ENCODE measurements around the gene RNF141. TPM values are rescaled to one million over a fixed set of nuclear protein-coding genes. Genes with fewer than 3 reads are reported as not detected.

The RNF141 gene
- total RNA-seq, 1 experiment from 2014 or later = 35.8 TPM

DNA sequence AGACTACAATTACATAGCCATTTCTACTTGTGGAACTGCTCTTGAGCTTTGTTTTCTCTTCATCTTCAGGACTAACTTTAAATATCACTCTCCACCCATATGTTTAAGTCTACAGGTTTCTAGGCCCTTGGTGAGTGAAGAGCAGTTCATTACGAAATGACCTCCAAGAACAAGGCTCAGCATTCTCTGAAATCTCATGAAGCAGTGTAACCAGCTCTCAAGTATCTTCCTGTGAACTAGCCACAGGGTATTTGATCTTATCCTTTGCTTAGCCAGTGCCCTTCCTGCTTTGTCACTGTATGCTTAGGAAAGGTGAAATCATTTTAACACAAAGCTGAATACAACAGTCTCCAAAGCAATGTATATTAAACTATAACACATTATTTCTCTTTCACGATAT is 47.9 kb upstream of the RNF141 start:
- in situ Hi-C loops (cut with HindIII; ENCODE audit: low pct_unique_long_range_greater_than_20kb, low sequenced_read_pairs) = no loop called here
- no peak for DNase-seq (ENCODE audit: low read depth, low spot score)
- peaks cover 30% of the 10 kb centered on the region; the same call in 1 of the 2 replicates for H3K27me3 ChIP-seq (ENCODE audit: control insufficient read depth, insufficient read depth, low read length)
- CTCF ChIA-PET = no interaction called here
- H3K4me1 ChIP-seq (ENCODE audit: control insufficient read depth, insufficient read depth, low read length) = no peaks in the 10 kb centered on the region
- POLR2A ChIA-PET = interaction anchor here (0.7 kb wide), 1 partner anchor 23 kb away, joined by 8 read pairs; no protein-coding TSS in a partner anchor
- H3K4me3 ChIP-seq (ENCODE audit: low read depth in 2 of 2, low read length in 2 of 2) = no peak overlapping the region
- no TSS peak for BruUV-seq (replicated peaks)
- no peaks in the 10 kb centered on the region for H3K9me3 ChIP-seq (ENCODE audit: control insufficient read depth, insufficient read depth, low read depth, low read length)
- H3K36me3 ChIP-seq (ENCODE audit: control insufficient read depth, insufficient read depth, low read length) = no peaks in the 10 kb centered on the region
- intact Hi-C loops (cut with micrococcal nuclease; ENCODE audit: unreplicated experiment) = no loop called here
- TF ChIP-seq REST (IDR thresholded peaks at IDR 0.05; ENCODE audit: insufficient read depth in 1 of 2, low read depth in 2 of 2, low read length in 1 of 2) = no peak
- TF ChIP-seq POLR2AphosphoS5 (IDR thresholded peaks at IDR 0.05; ENCODE audit: low read depth, low read length) = no peak
- no peak for TF ChIP-seq TCF7L2 (IDR thresholded peaks at IDR 0.05; ENCODE audit: low read depth, low read length)
- TF ChIP-seq SIN3A (IDR thresholded peaks at IDR 0.05; ENCODE audit: borderline replicate concordance, insufficient read depth, low read depth, low read length) = no peak
- no peak for TF ChIP-seq CTCF (IDR thresholded peaks at IDR 0.05)
- no peak overlapping the region for H3K27ac ChIP-seq (ENCODE audit: low read length)
- no peak for ATAC-seq

- no peak for TF ChIP-seq TCF7L2 (IDR thresholded peaks at IDR 0.05; ENCODE audit: low read depth, low read length)
- no peak for TF ChIP-seq REST (IDR thresholded peaks at IDR 0.05; ENCODE audit: insufficient read depth in 1 of 2, low read depth in 2 of 2, low read length in 1 of 2)
- no peak for TF ChIP-seq SIN3A (IDR thresholded peaks at IDR 0.05; ENCODE audit: borderline replicate concordance, insufficient read depth, low read depth, low read length)
- no peak for TF ChIP-seq POLR2AphosphoS5 (IDR thresholded peaks at IDR 0.05; ENCODE audit: low read depth, low read length)
- TF ChIP-seq CTCF (IDR thresholded peaks at IDR 0.05) = no peak
- BruUV-seq (replicated peaks) = no TSS peak
- POLR2A ChIA-PET = interaction anchor here (0.7 kb wide), 2 partner anchors 24 to 184 kb away, joined by 3 to 8 read pairs; no protein-coding TSS in a partner anchor
- Histone ChIP-seq H3K27ac (ENCODE audit: low read length) (no peak overlapping the region), H3K27me3 (ENCODE audit: control insufficient read depth, insufficient read depth, low read length) (peaks cover 26% of the 10 kb centered on the region; the same call in 1 of the 2 replicates), H3K4me1 (ENCODE audit: control insufficient read depth, insufficient read depth, low read length) (no peaks in the 10 kb centered on the region), H3K36me3 (ENCODE audit: control insufficient read depth, insufficient read depth, low read length) (no peaks in the 10 kb centered on the region), H3K9me3 (ENCODE audit: control insufficient read depth, insufficient read depth, low read depth, low read length) (no peaks in the 10 kb centered on the region), H3K4me3 (ENCODE audit: low read depth in 2 of 2, low read length in 2 of 2) (no peak overlapping the region)
- no peak for ATAC-seq
- no peak for DNase-seq (ENCODE audit: low read depth, low spot score)
- CTCF ChIA-PET = no interaction called here
- in situ Hi-C loops (cut with HindIII; ENCODE audit: low pct_unique_long_range_greater_than_20kb, low sequenced_read_pairs) (no loop called here), intact Hi-C loops (cut with micrococcal nuclease; ENCODE audit: unreplicated experiment) (no loop called here)
Observed at GRCh38 chr11:10587995-10588394, 47.0 kb upstream of the RNF141 start.
